ENCODE results near the gene ZNF280B.
"Not testable (repeated sequence)": the region's sequence is repeated elsewhere in the genome, so short reads cannot be mapped to it uniquely, and the experiment has no call there.

Gene ZNF280B

GRCh38 chr22:22526125-22526912 lies 17.8 kb upstream of the ZNF280B start:
- H3K27ac Mint-ChIP-seq: no peak overlapping the region

GRCh38 chr22:22523494-22523893 lies 15.0 kb upstream of the ZNF280B start:
- no peaks in the 10 kb centered on the region for H3K36me3 Mint-ChIP-seq (ENCODE audit: low read depth)
- DNase-seq (no peak), ATAC-seq (no peak)
- no peak overlapping the region for H3K27ac Mint-ChIP-seq
- no peak overlapping the region for H3K4me3 Mint-ChIP-seq
- no peaks in the 10 kb centered on the region for H3K9me3 Mint-ChIP-seq
- peaks cover 16% of the 10 kb centered on the region for H3K27me3 Mint-ChIP-seq
- H3K4me1 Mint-ChIP-seq: no peaks in the 10 kb centered on the region

More at GRCh38 chr22:22526125-22526912, 17.8 kb upstream of the ZNF280B start:
- no peak for DNase-seq
- ATAC-seq: no peak
- no peaks in the 10 kb centered on the region for H3K4me1 Mint-ChIP-seq
- peaks cover 11% of the 10 kb centered on the region for H3K27me3 Mint-ChIP-seq
- H3K4me3 Mint-ChIP-seq: no peak overlapping the region
- H3K9me3 Mint-ChIP-seq: no peaks in the 10 kb centered on the region
- H3K36me3 Mint-ChIP-seq (ENCODE audit: low read depth): no peaks in the 10 kb centered on the region

- no peaks in the 10 kb centered on the region for H3K9me3 Mint-ChIP-seq
- no peak for DNase-seq
- H3K27me3 Mint-ChIP-seq: peaks cover 16% of the 10 kb centered on the region
- H3K36me3 Mint-ChIP-seq (ENCODE audit: low read depth): no peaks in the 10 kb centered on the region
- H3K4me1 Mint-ChIP-seq: no peaks in the 10 kb centered on the region
- no peak overlapping the region for H3K27ac Mint-ChIP-seq
- H3K4me3 Mint-ChIP-seq: no peak overlapping the region
- ATAC-seq: no peak
Measured at GRCh38 chr22:22521631-22522030, 13.1 kb upstream of the ZNF280B start.

- peaks cover 21% of the 10 kb centered on the region for H3K27me3 Mint-ChIP-seq
- H3K27ac Mint-ChIP-seq: no peak overlapping the region
- no peaks in the 10 kb centered on the region for H3K4me1 Mint-ChIP-seq
Measured at GRCh38 chr22:22520667-22521602, 12.4 kb upstream of the ZNF280B start.

GRCh38 chr22:22520020-22520656 lies 11.6 kb upstream of the ZNF280B start, which contains the start of gene ZNF280A:
Gene ZNF280A, minus strand, starts transcription at chr22:22520270. Its CDS starts 4,640 bp downstream, at chr22:22515630.
- H3K4me3 Mint-ChIP-seq: no peak within 1 kb of the TSS
- no peaks in the 10 kb centered on the region for H3K4me1 Mint-ChIP-seq
- peaks cover 23% of the 10 kb centered on the region for H3K27me3 Mint-ChIP-seq
- ATAC-seq: no peak
- no peaks in the 10 kb centered on the region for H3K9me3 Mint-ChIP-seq
- H3K27ac Mint-ChIP-seq: no peak within 1 kb of the TSS
- DNase-seq: no peak
- H3K36me3 Mint-ChIP-seq (ENCODE audit: low read depth): no peaks in the 10 kb centered on the region

More at GRCh38 chr22:22520667-22521602, 12.4 kb upstream of the ZNF280B start:
- Mint-ChIP-seq H3K4me3 (no peak overlapping the region), H3K36me3 (ENCODE audit: low read depth) (no peaks in the 10 kb centered on the region), H3K9me3 (no peaks in the 10 kb centered on the region)
- ATAC-seq: no peak
- DNase-seq: no peak

- peaks cover 23% of the 10 kb centered on the region for H3K27me3 Mint-ChIP-seq
- no peaks in the 10 kb centered on the region for H3K4me1 Mint-ChIP-seq
Measured at GRCh38 chr22:22519591-22519990, 11.0 kb upstream of the ZNF280B start.

GRCh38 chr22:22516992-22517391 lies 8.4 kb upstream of the ZNF280B start:
- H3K27me3 Mint-ChIP-seq: peaks cover 28% of the 10 kb centered on the region
- no peaks in the 10 kb centered on the region for H3K36me3 Mint-ChIP-seq (ENCODE audit: low read depth)

More at GRCh38 chr22:22519591-22519990, 11.0 kb upstream of the ZNF280B start:
- ATAC-seq: no peak
- DNase-seq: no peak
- Mint-ChIP-seq H3K27ac (no peak overlapping the region), H3K4me3 (no peak overlapping the region), H3K9me3 (no peaks in the 10 kb centered on the region), H3K36me3 (ENCODE audit: low read depth) (no peaks in the 10 kb centered on the region)

GRCh38 chr22:22515890-22516289 lies 7.3 kb upstream of the ZNF280B start:
- ATAC-seq: no peak
- H3K27me3 Mint-ChIP-seq: peaks cover 28% of the 10 kb centered on the region
- no peaks in the 10 kb centered on the region for H3K4me1 Mint-ChIP-seq
- H3K9me3 Mint-ChIP-seq: peaks cover 5% of the 10 kb centered on the region
- no peak overlapping the region for H3K27ac Mint-ChIP-seq
- no peak for DNase-seq
- no peaks in the 10 kb centered on the region for H3K36me3 Mint-ChIP-seq (ENCODE audit: low read depth)
- no peak overlapping the region for H3K4me3 Mint-ChIP-seq

More at GRCh38 chr22:22516992-22517391, 8.4 kb upstream of the ZNF280B start:
- ATAC-seq (no peak), DNase-seq (no peak)
- H3K27ac Mint-ChIP-seq: no peak overlapping the region
- no peaks in the 10 kb centered on the region for H3K9me3 Mint-ChIP-seq
- no peak overlapping the region for H3K4me3 Mint-ChIP-seq
- no peaks in the 10 kb centered on the region for H3K4me1 Mint-ChIP-seq

GRCh38 chr22:22514431-22514830 lies 5.9 kb upstream of the ZNF280B start:
- H3K4me1 Mint-ChIP-seq; H3K36me3 Mint-ChIP-seq (ENCODE audit: low read depth); ATAC-seq; DNase-seq; H3K4me3 Mint-ChIP-seq; H3K27ac Mint-ChIP-seq: not testable (repeated sequence)
- Mint-ChIP-seq H3K9me3 (peaks cover 13% of the 10 kb centered on the region), H3K27me3 (peaks cover 25% of the 10 kb centered on the region)

- Mint-ChIP-seq H3K27me3 (peaks cover 24% of the 10 kb centered on the region), H3K4me1 (no peaks in the 10 kb centered on the region), H3K36me3 (ENCODE audit: low read depth) (no peaks in the 10 kb centered on the region), H3K9me3 (peaks cover 15% of the 10 kb centered on the region), H3K4me3 (no peak overlapping the region), H3K27ac (no peak overlapping the region)
- ATAC-seq: no peak
- no peak for DNase-seq
Measured at GRCh38 chr22:22513619-22514018, 5.1 kb upstream of the ZNF280B start.

GRCh38 chr22:22512951-22513350 lies 4.4 kb upstream of the ZNF280B start:
- Mint-ChIP-seq H3K4me3 (no peak overlapping the region), H3K4me1 (peaks cover under 1% of the 10 kb centered on the region), H3K27me3 (peaks cover 24% of the 10 kb centered on the region), H3K36me3 (ENCODE audit: low read depth) (no peaks in the 10 kb centered on the region), H3K27ac (no peak overlapping the region), H3K9me3 (peaks cover 15% of the 10 kb centered on the region)
- DNase-seq: no peak
- no peak for ATAC-seq

- not testable (repeated sequence) for DNase-seq, H3K4me1 Mint-ChIP-seq, ATAC-seq, H3K4me3 Mint-ChIP-seq, H3K27ac Mint-ChIP-seq
- peaks cover 15% of the 10 kb centered on the region for H3K9me3 Mint-ChIP-seq
- H3K36me3 Mint-ChIP-seq (ENCODE audit: low read depth): peaks cover 11% of the 10 kb centered on the region
- H3K27me3 Mint-ChIP-seq: peaks cover 14% of the 10 kb centered on the region
Measured at GRCh38 chr22:22510833-22511232, 2.3 kb upstream of the ZNF280B start.

- not testable (repeated sequence) for DNase-seq, H3K4me1 Mint-ChIP-seq, H3K27me3 Mint-ChIP-seq, H3K4me3 Mint-ChIP-seq, ATAC-seq
- peaks cover 15% of the 10 kb centered on the region for H3K9me3 Mint-ChIP-seq
- H3K36me3 Mint-ChIP-seq (ENCODE audit: low read depth): peaks cover 15% of the 10 kb centered on the region
- peak overlapping the region; percentile 57 for H3K27ac Mint-ChIP-seq
Measured at GRCh38 chr22:22509912-22510311, 1.4 kb upstream of the ZNF280B start.

GRCh38 chr22:22507743-22508273 lies 734 bp downstream of the ZNF280B start:
- Mint-ChIP-seq H3K27me3 (peaks cover 8% of the 10 kb centered on the region), H3K9me3 (peaks cover 15% of the 10 kb centered on the region), H3K4me3 (peak overlapping the region; percentile 82), H3K4me1 (peaks cover 10% of the 10 kb centered on the region), H3K36me3 (ENCODE audit: low read depth) (peaks cover 26% of the 10 kb centered on the region), H3K27ac (peak overlapping the region; percentile 34)
- peak; percentile 7 for ATAC-seq
- peak; percentile 3 for DNase-seq

Data from activated naive CD8-positive, alpha-beta T cell treated with anti-CD3 and anti-CD28 coated beads, Interleukin-2, amount 50 U/mL, for 24 hours (primary cell).